Upper lobe of right lung (tissue), 1 donor: ENCODE measurements around the gene IRF1. TPM values are rescaled to one million over a fixed set of nuclear protein-coding genes. Genes with fewer than 3 reads are reported as not detected.

Experiments used
- ATAC-seq: fragments of 200-7000 bp; cut with Tn5 transposase; one replicate; pipeline ENCODE4 v1.9.1; 2020; ENCODE audit warnings: mild to moderate bottlenecking, moderate library complexity
- DNase-seq: peaks from one replicate; pipeline ENCODE4 v3.0.0-alpha.2; 2020
- H3K27ac ChIP-seq: fragments of 200-600 bp; one replicate; pipeline ENCODE4 v1.8.0; 2022
- H3K27me3 ChIP-seq: fragments of 200-600 bp; one replicate; pipeline ENCODE4 v1.8.0; 2022; ENCODE audit warnings: mild to moderate bottlenecking
- H3K36me3 ChIP-seq: fragments of 200-600 bp; one replicate; pipeline ENCODE4 v1.8.0; 2022
- H3K4me1 ChIP-seq: fragments of 200-600 bp; one replicate; pipeline ENCODE4 v1.8.0; 2022
- H3K4me3 ChIP-seq: fragments of 200-600 bp; one replicate; pipeline ENCODE4 v1.8.0; 2022; ENCODE audit warnings: mild to moderate bottlenecking
- H3K9me3 ChIP-seq: fragments of 200-600 bp; one replicate; pipeline ENCODE4 v1.8.0; 2022
- intact Hi-C: fragments of 100-400 bp; cut with DNase I; formaldehyde crosslinking; loops from one replicate; pipeline ENCODE4 v1.11.0; 2022
- total RNA-seq: library from RNA; stranded (reverse); fragmentation: NEBNext Ultra II Directional; extraction: Animal tissue kit (Norgen Biotek cat#: 25700); gene quantifications from one replicate; pipeline ENCODE4 v1.2.1, GENCODE V29; 2021
- TF ChIP-seq, protein P1 (sequence below): fragments of 200-600 bp; IDR thresholded peaks from one replicate; pipeline ENCODE4 v1.8.0; 2022; ENCODE audit warnings: antibody characterized with exemption
- donor health status: DM: no; HTN: yes; CAD: no; lungs with severe emphysema.

Gene IRF1
- total RNA-seq, 1 donor from 2014 or later = 59.5 TPM

DNA sequence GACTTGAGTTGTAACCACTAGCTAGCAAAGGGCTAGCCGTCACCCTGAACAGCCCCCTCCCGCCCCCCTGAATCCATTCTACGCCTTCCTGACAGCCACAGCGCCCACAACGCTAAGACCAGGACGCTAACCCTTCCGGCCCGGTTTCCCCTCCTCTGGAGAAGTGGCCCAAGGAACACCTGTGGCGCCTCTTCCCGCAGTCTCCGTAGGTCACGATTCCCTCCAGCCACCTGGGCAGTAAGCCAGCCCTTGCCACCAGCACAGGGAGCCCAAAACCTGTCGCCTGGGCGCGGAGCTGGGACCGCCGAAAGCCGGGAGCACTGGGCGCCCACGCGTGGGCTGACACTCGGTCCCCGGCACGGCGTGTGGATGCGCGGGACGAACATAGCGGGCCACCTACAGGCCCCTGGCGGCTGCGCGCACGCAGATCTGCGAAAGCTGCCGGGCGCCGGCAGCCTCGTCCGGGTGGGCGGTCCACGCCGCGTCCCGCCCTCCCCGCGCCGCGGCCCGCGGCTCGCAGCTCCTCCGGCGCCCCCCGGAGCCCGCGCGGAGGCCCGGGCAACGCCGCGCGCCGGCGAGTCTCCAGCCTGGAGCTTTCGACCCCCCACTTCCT, 596 bp downstream of the IRF1 start:
- TF ChIP-seq, protein P1, sequence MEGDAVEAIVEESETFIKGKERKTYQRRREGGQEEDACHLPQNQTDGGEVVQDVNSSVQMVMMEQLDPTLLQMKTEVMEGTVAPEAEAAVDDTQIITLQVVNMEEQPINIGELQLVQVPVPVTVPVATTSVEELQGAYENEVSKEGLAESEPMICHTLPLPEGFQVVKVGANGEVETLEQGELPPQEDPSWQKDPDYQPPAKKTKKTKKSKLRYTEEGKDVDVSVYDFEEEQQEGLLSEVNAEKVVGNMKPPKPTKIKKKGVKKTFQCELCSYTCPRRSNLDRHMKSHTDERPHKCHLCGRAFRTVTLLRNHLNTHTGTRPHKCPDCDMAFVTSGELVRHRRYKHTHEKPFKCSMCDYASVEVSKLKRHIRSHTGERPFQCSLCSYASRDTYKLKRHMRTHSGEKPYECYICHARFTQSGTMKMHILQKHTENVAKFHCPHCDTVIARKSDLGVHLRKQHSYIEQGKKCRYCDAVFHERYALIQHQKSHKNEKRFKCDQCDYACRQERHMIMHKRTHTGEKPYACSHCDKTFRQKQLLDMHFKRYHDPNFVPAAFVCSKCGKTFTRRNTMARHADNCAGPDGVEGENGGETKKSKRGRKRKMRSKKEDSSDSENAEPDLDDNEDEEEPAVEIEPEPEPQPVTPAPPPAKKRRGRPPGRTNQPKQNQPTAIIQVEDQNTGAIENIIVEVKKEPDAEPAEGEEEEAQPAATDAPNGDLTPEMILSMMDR = peak; percentile 23
- Histone ChIP-seq H3K27me3 (no peaks in the 10 kb centered on the region), H3K4me1 (peaks cover 67% of the 10 kb centered on the region)

DNA sequence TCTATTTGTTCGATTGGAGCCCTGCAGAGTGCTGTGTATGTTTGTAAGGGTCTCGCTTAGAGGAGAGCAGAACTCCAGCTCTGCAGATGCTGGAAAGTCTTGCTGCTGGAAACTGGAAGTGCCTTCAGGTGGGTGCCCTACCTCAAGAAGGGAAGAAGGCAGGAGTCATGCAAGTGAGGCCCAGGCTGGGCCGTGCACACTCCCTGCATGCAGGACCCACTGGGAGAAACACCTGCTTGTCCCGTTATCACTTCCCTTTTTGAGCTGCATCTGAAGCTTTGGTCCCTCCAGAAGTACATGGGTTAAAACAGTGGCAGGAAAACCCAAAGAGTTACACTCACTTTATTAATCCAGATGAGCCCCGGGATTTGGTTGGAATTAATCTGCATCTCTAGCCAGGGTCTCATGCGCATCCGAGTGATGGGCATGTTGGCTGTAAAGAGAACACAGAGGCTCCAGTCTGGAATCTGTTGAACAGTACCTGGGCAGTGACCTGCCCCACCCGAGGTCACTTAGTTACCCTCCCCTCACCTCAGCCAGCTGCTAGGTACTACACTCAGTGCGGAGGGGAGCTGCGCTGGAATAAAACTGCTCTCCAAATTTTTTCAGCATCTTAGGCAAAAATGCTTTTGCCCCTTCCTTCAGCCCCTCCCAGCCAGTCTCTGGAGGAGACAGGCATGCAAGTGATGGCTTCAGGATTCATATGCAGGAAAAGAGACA, 1.4 kb downstream of the IRF1 start:
- Histone ChIP-seq H3K9me3 (no peaks in the 10 kb centered on the region), H3K4me3 (peak overlapping the region; percentile 94), H3K27ac (peak overlapping the region; percentile 98), H3K4me1 (peaks cover 62% of the 10 kb centered on the region), H3K27me3 (no peaks in the 10 kb centered on the region), H3K36me3 (peaks cover 48% of the 10 kb centered on the region)
- intact Hi-C loops = loop anchor here (5.0 kb wide), 1 partner anchor 72 kb away; no protein-coding TSS in a partner anchor
- TF ChIP-seq, protein P1 = no peak
- DNase-seq (peak; percentile 60), ATAC-seq (no peak)

More for the DNA sequence above, 596 bp downstream of the IRF1 start:
- H3K4me3 ChIP-seq = peak overlapping the region; percentile 94
- ATAC-seq (peak; percentile 53), DNase-seq (peak; percentile 86)
- peaks cover 40% of the 10 kb centered on the region for H3K36me3 ChIP-seq
- H3K9me3 ChIP-seq = no peaks in the 10 kb centered on the region
- intact Hi-C loops = loop anchor here (5.0 kb wide), 1 partner anchor 73 kb away; no protein-coding TSS in a partner anchor
- peak overlapping the region; percentile 98 for H3K27ac ChIP-seq

DNA sequence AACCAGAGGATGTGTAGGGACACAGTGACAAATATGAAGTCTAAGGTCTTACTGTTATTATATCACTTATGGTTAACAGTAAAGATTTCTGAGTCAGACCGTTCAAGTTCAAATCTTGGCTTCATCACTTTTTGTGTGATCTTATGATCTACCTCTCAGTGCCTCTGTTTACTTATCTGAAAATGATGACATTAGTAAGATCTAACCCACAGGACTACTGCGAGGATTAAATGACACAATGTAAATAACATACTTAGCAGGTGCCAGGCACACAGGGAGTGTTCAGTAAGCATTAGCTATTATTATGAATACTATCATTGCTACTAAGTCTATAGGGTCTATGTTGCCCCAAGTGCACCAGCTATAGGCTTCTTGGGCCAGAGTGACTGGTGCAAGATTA, 2.0 kb downstream of the IRF1 start:
- no peaks in the 10 kb centered on the region for H3K27me3 ChIP-seq
- peak overlapping the region; percentile 94 for H3K4me3 ChIP-seq
- TF ChIP-seq, protein P1 = no peak
- peaks cover 54% of the 10 kb centered on the region for H3K36me3 ChIP-seq
- ATAC-seq (no peak), DNase-seq (no peak)
- intact Hi-C loops = loop anchor here (5.0 kb wide), 1 partner anchor 71 kb away; no protein-coding TSS in a partner anchor
- peaks cover 61% of the 10 kb centered on the region for H3K4me1 ChIP-seq
- H3K27ac ChIP-seq = peak overlapping the region; percentile 37
- no peaks in the 10 kb centered on the region for H3K9me3 ChIP-seq

DNA sequence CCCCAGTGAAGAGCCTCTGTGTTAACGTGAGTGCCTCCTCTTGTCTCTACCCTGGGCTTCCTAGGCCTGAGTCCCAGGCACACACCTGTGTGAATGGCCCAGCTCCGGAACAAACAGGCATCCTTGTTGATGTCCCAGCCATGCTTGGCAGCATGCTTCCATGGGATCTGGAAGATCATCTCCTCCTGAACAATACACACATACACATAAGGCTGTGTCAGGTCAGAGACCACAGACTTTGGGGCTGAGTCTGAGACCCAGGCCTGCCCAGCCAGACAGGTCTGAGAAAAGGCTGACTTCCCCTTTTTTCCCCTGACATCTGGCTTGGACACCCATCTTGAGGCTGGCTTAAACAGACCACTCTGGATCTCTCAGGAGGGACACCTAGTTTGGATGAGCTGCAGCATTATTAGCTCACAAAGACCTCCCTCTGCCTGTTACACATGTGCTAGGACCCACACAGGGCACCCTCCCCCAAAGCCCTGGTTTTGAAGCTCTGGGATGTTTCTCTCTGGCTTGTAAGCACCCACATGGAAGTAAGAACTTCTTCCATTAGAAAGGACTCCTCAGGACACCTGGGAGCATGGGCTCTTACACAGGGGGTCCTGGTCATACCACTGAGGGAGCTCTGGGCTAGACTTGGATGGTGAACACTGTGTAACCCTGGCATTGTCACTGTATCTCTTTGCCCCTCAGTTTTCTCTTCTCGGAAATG, 2.6 kb downstream of the IRF1 start:
- peaks cover 61% of the 10 kb centered on the region for H3K4me1 ChIP-seq
- ATAC-seq (no peak), DNase-seq (peak; percentile 38)
- peak overlapping the region; percentile 58 for H3K27ac ChIP-seq
- intact Hi-C loops = loop anchor here (5.0 kb wide), 1 partner anchor 71 kb away; no protein-coding TSS in a partner anchor
- H3K9me3 ChIP-seq = no peaks in the 10 kb centered on the region
- H3K36me3 ChIP-seq = peaks cover 60% of the 10 kb centered on the region
- H3K4me3 ChIP-seq = peak overlapping the region; percentile 94
- no peaks in the 10 kb centered on the region for H3K27me3 ChIP-seq
- TF ChIP-seq, protein P1 = no peak

DNA sequence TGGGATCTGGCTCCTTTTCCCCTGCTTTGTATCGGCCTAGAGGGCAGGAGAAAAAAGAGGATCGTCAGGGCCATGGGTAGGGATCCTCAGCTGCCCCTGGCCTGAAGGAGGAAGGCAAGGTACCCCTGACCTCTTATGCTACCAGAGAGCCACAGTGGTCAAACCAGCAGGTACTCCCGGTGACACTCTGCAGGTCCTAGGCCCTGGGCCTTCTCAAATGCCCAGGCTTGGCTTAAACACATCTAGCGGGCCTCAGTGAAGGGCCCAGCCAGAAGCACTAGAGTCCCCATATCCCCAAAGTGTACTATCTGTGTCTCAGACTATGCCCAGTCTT, 3.5 kb downstream of the IRF1 start:
- TF ChIP-seq, protein P1 = no peak
- intact Hi-C loops = loop anchor here (5.0 kb wide), 1 partner anchor 70 kb away; no protein-coding TSS in a partner anchor
- H3K27me3 ChIP-seq = no peaks in the 10 kb centered on the region
- DNase-seq (peak; percentile 40), ATAC-seq (no peak)
- H3K9me3 ChIP-seq = no peaks in the 10 kb centered on the region
- H3K4me1 ChIP-seq = peaks cover 59% of the 10 kb centered on the region
- H3K36me3 ChIP-seq = peaks cover 69% of the 10 kb centered on the region
- peak overlapping the region; percentile 94 for H3K4me3 ChIP-seq
- H3K27ac ChIP-seq = peak overlapping the region; percentile 58
